ENCODE results near the gene PLCD1. TPM values are rescaled to one million over a fixed set of nuclear protein-coding genes. Genes with fewer than 3 reads are reported as not detected.

Gene PLCD1
- total RNA-seq, 1 donor from 2014 or later: 19.0 TPM

GRCh38 chr3:37968813-37969595, 60.4 kb downstream of the PLCD1 start:
- Histone ChIP-seq H3K27me3 (ENCODE audit: control insufficient read depth, insufficient read depth, low read length) (no peaks in the 10 kb centered on the region), H3K36me3 (ENCODE audit: control insufficient read depth, insufficient read depth, low read length) (no peaks in the 10 kb centered on the region), H3K4me3 (ENCODE audit: low read depth, low read length) (no peak overlapping the region)
- no peak for TF ChIP-seq CTCF (IDR thresholded peaks at IDR 0.05; ENCODE audit: insufficient read depth, low read length, poor library complexity, severe bottlenecking)
- DNase-seq (ENCODE audit: low read depth): no peak

DNA sequence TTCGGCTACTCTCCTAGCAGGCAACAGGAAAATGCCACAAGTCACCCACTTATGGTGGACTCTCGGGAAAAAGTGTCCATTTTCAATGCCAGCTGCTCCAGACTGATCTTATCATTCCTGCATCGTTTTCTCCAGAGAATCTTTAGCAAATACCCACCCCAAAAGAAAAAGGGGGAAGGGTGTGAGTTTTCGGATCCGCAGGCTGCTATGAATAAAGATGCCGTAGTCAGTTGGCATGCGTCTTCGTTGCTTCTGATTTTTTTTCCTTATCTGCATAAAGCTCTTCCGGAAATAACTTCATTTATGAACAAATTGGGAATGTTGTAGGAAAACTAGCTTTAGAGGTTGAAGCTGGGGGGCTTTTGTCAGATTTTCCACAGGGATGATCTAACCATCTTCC, 61.2 kb downstream of the PLCD1 start:
- Histone ChIP-seq H3K36me3 (ENCODE audit: control insufficient read depth, insufficient read depth, low read length) (no peaks in the 10 kb centered on the region), H3K4me3 (ENCODE audit: low read depth, low read length) (no peak overlapping the region), H3K27me3 (ENCODE audit: control insufficient read depth, insufficient read depth, low read length) (no peaks in the 10 kb centered on the region)
- no peak for DNase-seq (ENCODE audit: low read depth)
- TF ChIP-seq CTCF (IDR thresholded peaks at IDR 0.05; ENCODE audit: insufficient read depth, low read length, poor library complexity, severe bottlenecking): no peak

- H3K36me3 ChIP-seq (ENCODE audit: control insufficient read depth, insufficient read depth, low read length): no peaks in the 10 kb centered on the region
- H3K4me3 ChIP-seq (ENCODE audit: low read depth, low read length): no peak overlapping the region
- DNase-seq (ENCODE audit: low read depth): no peak
- H3K27me3 ChIP-seq (ENCODE audit: control insufficient read depth, insufficient read depth, low read length): no peaks in the 10 kb centered on the region
- TF ChIP-seq CTCF (IDR thresholded peaks at IDR 0.05; ENCODE audit: insufficient read depth, low read length, poor library complexity, severe bottlenecking): peak; percentile 84
Measured at GRCh38 chr3:37967260-37967881, 62.1 kb downstream of the PLCD1 start.

GRCh38 chr3:37964716-37965115, 64.7 kb downstream of the PLCD1 start:
- H3K27me3 ChIP-seq (ENCODE audit: control insufficient read depth, insufficient read depth, low read length): no peaks in the 10 kb centered on the region
- peak; percentile 77 for DNase-seq (ENCODE audit: low read depth)
- H3K4me3 ChIP-seq (ENCODE audit: low read depth, low read length): no peak overlapping the region
- no peaks in the 10 kb centered on the region for H3K36me3 ChIP-seq (ENCODE audit: control insufficient read depth, insufficient read depth, low read length)
- TF ChIP-seq CTCF (IDR thresholded peaks at IDR 0.05; ENCODE audit: insufficient read depth, low read length, poor library complexity, severe bottlenecking): no peak

- no peak for DNase-seq (ENCODE audit: low read depth)
- Histone ChIP-seq H3K27me3 (ENCODE audit: control insufficient read depth, insufficient read depth, low read length) (no peaks in the 10 kb centered on the region), H3K4me3 (ENCODE audit: low read depth, low read length) (no peak overlapping the region)
Measured at GRCh38 chr3:37964146-37964545, 65.3 kb downstream of the PLCD1 start.

More at GRCh38 chr3:37964146-37964545, 65.3 kb downstream of the PLCD1 start:
- TF ChIP-seq CTCF (IDR thresholded peaks at IDR 0.05; ENCODE audit: insufficient read depth, low read length, poor library complexity, severe bottlenecking): no peak
- no peaks in the 10 kb centered on the region for H3K36me3 ChIP-seq (ENCODE audit: control insufficient read depth, insufficient read depth, low read length)

All from kidney epithelial cell (primary cell).